GM21619 (cell line): ENCODE measurements around the gene CAP2.
"Not testable (repeated sequence)": the region's sequence is repeated elsewhere in the genome, so short reads cannot be mapped to it uniquely, and the experiment has no call there.

Experiments
- ATAC-seq: cut with Tn5 transposase; IDR thresholded peaks from one replicate; pipeline ENCODE4 v1.9.1; 2021; ENCODE audit not compliant: unreplicated experiment

The CAP2 gene

DNA sequence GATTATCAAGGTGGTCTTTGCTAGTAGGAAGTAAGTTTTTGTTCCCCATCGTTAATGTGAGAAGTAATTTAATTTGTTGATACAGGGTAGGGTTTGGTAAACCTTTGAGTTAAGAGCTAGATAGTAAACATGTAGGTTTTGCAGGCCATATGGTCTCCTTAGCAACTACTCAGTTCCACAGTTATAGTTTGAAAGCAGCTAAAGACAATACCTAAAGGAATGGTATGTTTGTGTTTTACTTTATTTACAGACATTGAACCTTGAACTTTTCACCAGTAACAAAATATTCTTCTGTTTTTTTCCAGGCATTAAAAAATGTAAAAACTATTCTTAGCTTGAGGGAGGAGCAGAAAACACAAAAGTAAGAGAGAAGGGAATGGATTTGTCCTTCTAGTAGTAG, 1.7 kb downstream of the CAP2 start:
- ATAC-seq = no peak

DNA sequence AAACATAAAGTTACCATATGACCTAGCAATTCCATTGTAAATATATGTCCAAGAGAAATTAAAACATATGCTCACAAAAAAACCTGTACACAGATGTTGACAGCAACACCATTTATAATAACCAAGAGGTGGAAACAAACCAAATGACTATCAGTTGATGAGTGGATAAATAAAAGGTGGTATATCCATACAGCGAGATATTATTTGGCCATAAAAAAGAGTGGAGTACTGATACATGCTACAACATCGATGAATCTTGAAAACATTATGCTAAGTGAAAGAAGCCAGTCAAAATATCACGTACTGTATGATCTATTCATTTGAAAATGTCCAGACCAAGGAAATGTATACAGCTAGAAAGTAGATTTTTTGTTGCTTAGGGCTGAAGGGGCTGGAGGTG, 2.9 kb downstream of the CAP2 start:
- no peak for ATAC-seq

- ATAC-seq = no peak
Observed at GRCh38 chr6:17397764-17398194, 4.4 kb downstream of the CAP2 start.

GRCh38 chr6:17405181-17405943, 12.0 kb downstream of the CAP2 start:
- ATAC-seq = not testable (repeated sequence)

GRCh38 chr6:17405944-17406245, 12.5 kb downstream of the CAP2 start:
- ATAC-seq = no peak

GRCh38 chr6:17408081-17408480, 14.7 kb downstream of the CAP2 start:
- no peak for ATAC-seq

GRCh38 chr6:17410281-17410680, 16.9 kb downstream of the CAP2 start:
- no peak for ATAC-seq

- no peak for ATAC-seq
Observed at GRCh38 chr6:17413313-17413750, 19.9 kb downstream of the CAP2 start.

DNA sequence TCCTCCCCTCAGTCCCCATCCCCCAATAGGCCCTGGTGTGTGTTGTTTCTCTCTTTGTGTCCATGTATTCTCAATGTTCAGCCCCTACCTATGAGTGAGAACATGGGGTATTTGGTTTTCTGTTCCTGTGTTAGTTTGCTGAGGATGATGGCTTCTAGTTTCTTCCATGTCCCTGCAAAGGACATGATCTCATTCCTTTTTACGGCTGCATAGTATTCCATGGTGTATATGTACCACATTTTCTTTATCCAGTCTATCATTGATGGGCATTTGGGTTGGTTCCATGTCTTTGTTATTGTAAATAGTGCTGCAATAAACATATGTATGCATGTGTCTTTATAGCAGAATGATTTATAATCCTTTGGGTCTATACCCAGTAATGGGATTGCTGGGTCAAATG, 21.0 kb downstream of the CAP2 start:
- ATAC-seq = not testable (repeated sequence)

GRCh38 chr6:17415321-17415720, 21.9 kb downstream of the CAP2 start:
- no peak for ATAC-seq

- no peak for ATAC-seq
Observed at GRCh38 chr6:17416806-17417205, 23.4 kb downstream of the CAP2 start.

GRCh38 chr6:17417817-17418216, 24.4 kb downstream of the CAP2 start:
- no peak for ATAC-seq

GRCh38 chr6:17418281-17419188, 25.1 kb downstream of the CAP2 start:
- ATAC-seq = no peak

DNA sequence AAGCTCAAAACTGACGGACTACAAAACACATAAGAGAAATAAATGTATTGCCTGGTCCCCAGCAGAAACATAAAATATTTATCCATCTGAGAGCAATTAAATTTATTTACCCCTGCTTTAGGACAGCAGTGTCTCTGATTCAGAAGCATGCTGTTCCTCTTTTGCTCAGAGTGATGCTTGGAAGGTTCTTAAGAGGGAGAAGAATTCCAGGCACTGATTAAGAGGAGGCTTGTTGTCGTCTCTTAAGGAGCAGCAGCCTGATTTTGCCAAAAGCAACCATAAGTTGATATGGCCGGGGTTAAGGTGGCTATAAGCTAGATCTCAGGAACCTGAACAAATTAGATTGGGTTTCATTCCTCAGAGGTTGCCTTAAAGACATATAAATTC, 25.8 kb downstream of the CAP2 start:
- no peak for ATAC-seq

DNA sequence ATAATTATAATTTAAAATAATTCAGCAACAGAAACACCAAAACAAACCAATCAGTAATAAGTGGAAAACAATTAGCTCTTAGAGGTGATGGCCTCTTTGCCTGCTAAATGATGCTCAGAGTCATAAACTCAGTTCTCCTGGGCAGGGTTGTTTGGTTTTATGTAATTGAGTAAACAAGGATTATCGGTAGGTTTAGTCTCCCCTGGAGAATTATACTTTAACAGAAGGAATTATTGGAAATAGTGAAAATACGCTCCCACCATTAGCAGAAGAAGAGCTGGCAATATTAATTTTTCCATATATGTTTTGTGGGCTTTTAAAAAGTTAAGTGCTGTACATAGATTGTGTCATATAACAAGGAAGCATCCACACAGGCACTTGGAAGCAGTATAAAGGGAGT, 27.0 kb downstream of the CAP2 start:
- ATAC-seq = no peak

DNA sequence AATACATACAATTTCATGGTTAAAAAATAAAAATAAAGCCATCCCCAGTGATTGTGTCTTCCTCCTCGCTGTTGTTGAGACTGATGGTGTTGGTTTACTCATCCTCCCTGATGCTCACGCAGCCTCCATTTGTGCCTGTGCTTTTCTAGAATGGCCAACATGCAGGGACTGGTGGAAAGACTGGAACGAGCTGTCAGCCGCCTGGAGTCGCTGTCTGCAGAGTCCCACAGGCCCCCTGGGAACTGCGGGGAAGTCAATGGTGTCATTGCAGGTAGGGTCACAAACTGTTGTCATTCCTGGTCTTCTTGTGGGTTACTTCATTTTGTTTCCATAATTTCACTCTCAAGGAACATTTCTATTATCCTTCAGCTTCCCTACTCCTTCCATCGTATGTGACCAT, 28.0 kb downstream of the CAP2 start:
- ATAC-seq = no peak

- ATAC-seq = no peak
Observed at GRCh38 chr6:17423026-17423425, 29.6 kb downstream of the CAP2 start.

DNA sequence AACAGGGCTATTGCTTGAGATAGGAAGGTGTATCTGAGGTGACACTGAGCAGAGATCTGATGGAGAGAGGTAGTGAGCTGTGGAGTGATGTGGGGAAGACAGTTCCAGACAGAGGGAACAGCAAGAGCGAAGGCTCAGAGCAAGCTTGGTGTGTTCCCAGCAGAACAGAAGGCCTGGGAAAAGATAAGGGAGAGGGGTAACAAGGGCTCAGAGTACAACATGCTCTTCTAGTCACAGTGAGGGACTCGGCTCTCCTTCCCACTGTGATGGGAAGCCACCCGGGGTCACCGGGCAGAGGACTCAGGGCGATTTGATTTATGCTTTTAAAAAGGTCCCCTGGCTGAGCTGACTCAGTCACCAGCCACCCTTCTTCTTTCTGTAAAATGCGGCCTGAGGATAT, 33.7 kb downstream of the CAP2 start:
- ATAC-seq = no peak

DNA sequence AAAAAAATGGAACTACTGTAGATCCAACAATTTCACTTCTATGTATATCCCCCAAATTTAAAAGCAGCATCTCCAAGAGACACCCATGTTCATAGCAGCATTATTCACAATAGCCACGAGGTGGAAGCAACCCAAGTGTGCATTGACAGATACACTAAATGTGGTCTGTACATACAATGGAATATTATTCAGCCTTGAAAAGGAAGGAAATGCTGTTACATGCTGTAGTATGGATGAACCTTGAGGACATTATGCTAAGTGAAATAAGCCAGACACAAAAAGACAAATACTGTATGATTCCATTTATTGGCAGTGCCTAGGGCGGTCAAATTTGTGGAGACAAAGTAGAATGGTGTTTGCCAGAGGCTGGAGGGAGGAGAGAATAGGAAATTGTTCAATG, 34.2 kb downstream of the CAP2 start:
- no peak for ATAC-seq

GRCh38 chr6:17428595-17429120, 35.3 kb downstream of the CAP2 start:
- ATAC-seq = not testable (repeated sequence)

- no peak for ATAC-seq
Observed at GRCh38 chr6:17429383-17430061, 36.1 kb downstream of the CAP2 start.
